ENCODE data around the gene UGCG. TPM values are rescaled to one million over a fixed set of nuclear protein-coding genes. Genes with fewer than 3 reads are reported as not detected.

Gene UGCG
- total and polyA plus RNA-seq, 2 of the 8 experiments (the other 6 are each of a cell fraction or from before 2014, with no cell fraction given), result 14.9 to 34.0 TPM

DNA sequence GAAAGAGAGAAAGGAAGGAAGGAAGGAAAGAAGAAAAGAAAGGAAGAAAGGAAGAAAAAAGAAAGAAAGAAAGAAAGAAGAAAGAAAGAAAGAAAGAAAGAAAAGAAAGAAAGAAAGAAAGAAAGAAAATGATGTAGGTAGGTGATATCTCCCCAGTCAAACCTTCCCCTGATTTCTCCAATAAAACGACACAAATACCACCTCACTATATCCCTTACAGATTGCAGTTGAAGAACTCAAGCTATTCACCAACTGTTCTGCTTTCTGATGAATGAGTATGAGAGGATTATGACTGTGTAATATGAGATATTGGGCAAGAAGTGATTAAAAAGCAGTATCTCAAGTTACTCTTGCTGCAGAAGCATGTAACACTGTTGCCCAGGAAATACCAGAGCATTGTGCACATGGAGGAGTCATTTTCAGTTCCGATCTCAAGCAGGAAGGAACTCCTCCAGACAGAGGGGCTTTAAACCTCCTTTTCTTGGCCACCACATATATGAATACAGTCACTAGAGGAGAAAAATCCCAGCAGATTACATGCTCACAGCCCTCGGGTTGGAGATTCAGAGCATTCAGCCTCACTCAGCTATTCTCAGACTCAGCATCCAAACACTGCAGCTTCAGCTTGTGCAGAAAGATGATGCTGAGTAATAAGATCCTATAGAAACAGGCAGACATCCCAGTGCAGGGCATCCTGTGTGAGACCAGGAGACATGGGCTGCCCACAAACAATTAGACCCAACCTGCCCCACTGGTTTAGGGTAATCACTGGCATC, 61.4 kb downstream of the UGCG start (continued):
- no peak for TF ChIP-seq SRF (IDR thresholded peaks at IDR 0.05; ENCODE audit: low read depth, low read length)
- TF ChIP-seq SIRT6 (IDR thresholded peaks at IDR 0.05; ENCODE audit: low read length), result no peak

Data from H1 (cell line).